Upper lobe of right lung (tissue), 1 donor: ENCODE results near the gene C19orf25. TPM values are rescaled to one million over a fixed set of nuclear protein-coding genes. Genes with fewer than 3 reads are reported as not detected.

ENCODE experiments used
- ATAC-seq: fragments of 200-7000 bp; cut with Tn5 transposase; one replicate; pipeline ENCODE4 v1.9.1; 2020; ENCODE audit warnings: mild to moderate bottlenecking, moderate library complexity
- DNase-seq: peaks from one replicate; pipeline ENCODE4 v3.0.0-alpha.2; 2020
- H3K27ac ChIP-seq: fragments of 200-600 bp; one replicate; pipeline ENCODE4 v1.8.0; 2022
- H3K27me3 ChIP-seq: fragments of 200-600 bp; one replicate; pipeline ENCODE4 v1.8.0; 2022; ENCODE audit warnings: mild to moderate bottlenecking
- H3K36me3 ChIP-seq: fragments of 200-600 bp; one replicate; pipeline ENCODE4 v1.8.0; 2022
- H3K4me1 ChIP-seq: fragments of 200-600 bp; one replicate; pipeline ENCODE4 v1.8.0; 2022
- H3K4me3 ChIP-seq: fragments of 200-600 bp; one replicate; pipeline ENCODE4 v1.8.0; 2022; ENCODE audit warnings: mild to moderate bottlenecking
- H3K9me3 ChIP-seq: fragments of 200-600 bp; one replicate; pipeline ENCODE4 v1.8.0; 2022
- intact Hi-C: fragments of 100-400 bp; cut with DNase I; formaldehyde crosslinking; loops from one replicate; pipeline ENCODE4 v1.11.0; 2022
- total RNA-seq: library from RNA; stranded (reverse); fragmentation: NEBNext Ultra II Directional; extraction: Animal tissue kit (Norgen Biotek cat#: 25700); gene quantifications from one replicate; pipeline ENCODE4 v1.2.1, GENCODE V29; 2021
- TF ChIP-seq, protein P1 (sequence below): fragments of 200-600 bp; IDR thresholded peaks from one replicate; pipeline ENCODE4 v1.8.0; 2022; ENCODE audit warnings: antibody characterized with exemption
- donor health status: DM: no; HTN: yes; CAD: no; lungs with severe emphysema.

C19orf25 gene
- total RNA-seq, 1 donor from 2014 or later: 26.3 TPM

GRCh38 chr19:1524972-1525325 lies 45.9 kb upstream of the C19orf25 start:
- Histone ChIP-seq H3K27me3 (peaks cover 55% of the 10 kb centered on the region), H3K4me3 (no peak overlapping the region), H3K27ac (no peak overlapping the region), H3K4me1 (no peaks in the 10 kb centered on the region), H3K9me3 (no peaks in the 10 kb centered on the region), H3K36me3 (no peaks in the 10 kb centered on the region)
- TF ChIP-seq, protein P1, sequence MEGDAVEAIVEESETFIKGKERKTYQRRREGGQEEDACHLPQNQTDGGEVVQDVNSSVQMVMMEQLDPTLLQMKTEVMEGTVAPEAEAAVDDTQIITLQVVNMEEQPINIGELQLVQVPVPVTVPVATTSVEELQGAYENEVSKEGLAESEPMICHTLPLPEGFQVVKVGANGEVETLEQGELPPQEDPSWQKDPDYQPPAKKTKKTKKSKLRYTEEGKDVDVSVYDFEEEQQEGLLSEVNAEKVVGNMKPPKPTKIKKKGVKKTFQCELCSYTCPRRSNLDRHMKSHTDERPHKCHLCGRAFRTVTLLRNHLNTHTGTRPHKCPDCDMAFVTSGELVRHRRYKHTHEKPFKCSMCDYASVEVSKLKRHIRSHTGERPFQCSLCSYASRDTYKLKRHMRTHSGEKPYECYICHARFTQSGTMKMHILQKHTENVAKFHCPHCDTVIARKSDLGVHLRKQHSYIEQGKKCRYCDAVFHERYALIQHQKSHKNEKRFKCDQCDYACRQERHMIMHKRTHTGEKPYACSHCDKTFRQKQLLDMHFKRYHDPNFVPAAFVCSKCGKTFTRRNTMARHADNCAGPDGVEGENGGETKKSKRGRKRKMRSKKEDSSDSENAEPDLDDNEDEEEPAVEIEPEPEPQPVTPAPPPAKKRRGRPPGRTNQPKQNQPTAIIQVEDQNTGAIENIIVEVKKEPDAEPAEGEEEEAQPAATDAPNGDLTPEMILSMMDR: no peak
- intact Hi-C loops: no loop called here
- DNase-seq (no peak), ATAC-seq (no peak)

DNA sequence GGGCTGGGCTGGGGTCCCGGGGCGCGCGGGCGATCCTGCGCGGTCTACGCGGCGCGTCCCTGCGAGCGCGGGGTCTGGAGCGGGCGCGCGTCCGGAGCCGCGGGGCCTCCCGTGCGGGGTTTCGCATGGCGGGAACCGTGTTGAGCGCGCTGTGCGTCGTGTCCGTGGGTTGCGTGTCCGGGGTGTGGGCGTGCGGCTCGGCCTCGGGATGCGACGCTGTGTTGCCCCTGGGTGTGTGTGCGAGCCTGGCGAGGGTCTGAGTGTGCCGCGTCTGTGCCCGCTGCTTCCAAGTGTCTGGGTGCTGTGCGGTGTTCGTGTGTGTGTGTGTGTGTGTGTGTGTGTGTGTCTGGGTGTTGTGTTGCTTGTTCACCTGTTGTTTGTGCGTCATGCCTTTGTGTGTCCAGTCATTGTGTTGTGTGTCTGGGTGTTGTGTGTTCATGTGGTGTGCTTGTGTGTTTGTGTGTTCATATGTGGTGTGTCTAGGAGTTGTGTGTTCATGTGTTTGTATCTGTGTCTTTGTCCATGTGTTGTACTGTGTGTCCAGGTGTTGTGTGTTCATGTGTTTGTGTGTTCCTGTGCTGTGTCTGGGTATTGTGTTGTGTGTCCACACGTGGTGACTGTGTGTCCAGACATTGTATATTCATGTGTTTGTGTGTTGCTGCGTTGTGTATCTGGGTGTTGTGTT lies 45.4 kb upstream of the C19orf25 start:
- TF ChIP-seq, protein P1: no peak
- H3K36me3 ChIP-seq: no peaks in the 10 kb centered on the region
- H3K4me1 ChIP-seq: no peaks in the 10 kb centered on the region
- intact Hi-C loops: no loop called here
- H3K4me3 ChIP-seq: no peak overlapping the region
- DNase-seq (no peak), ATAC-seq (no peak)
- H3K27me3 ChIP-seq: peaks cover 53% of the 10 kb centered on the region
- no peaks in the 10 kb centered on the region for H3K9me3 ChIP-seq
- no peak overlapping the region for H3K27ac ChIP-seq

GRCh38 chr19:1523412-1524286 lies 44.6 kb upstream of the C19orf25 start, which contains the start of gene PLK5:
PLK5 (plus strand) TSS chr19:1524077; CDS start chr19:1526997, 2,920 bp downstream.
- TF ChIP-seq, protein P1: no peak
- Histone ChIP-seq H3K36me3 (no peaks in the 10 kb centered on the region), H3K27me3 (peaks cover 48% of the 10 kb centered on the region), H3K4me1 (no peaks in the 10 kb centered on the region), H3K9me3 (no peaks in the 10 kb centered on the region), H3K27ac (no peak within 1 kb of the TSS), H3K4me3 (no peak within 1 kb of the TSS)
- no peak for DNase-seq
- intact Hi-C loops: no loop called here
- no peak for ATAC-seq

- Histone ChIP-seq H3K27ac (no peak overlapping the region), H3K4me1 (no peaks in the 10 kb centered on the region), H3K27me3 (peaks cover 45% of the 10 kb centered on the region), H3K4me3 (no peak overlapping the region), H3K9me3 (no peaks in the 10 kb centered on the region), H3K36me3 (no peaks in the 10 kb centered on the region)
- intact Hi-C loops: no loop called here
- no peak for DNase-seq
- TF ChIP-seq, protein P1: no peak
- ATAC-seq: no peak
Observed at GRCh38 chr19:1522838-1523237, 43.8 kb upstream of the C19orf25 start.

DNA sequence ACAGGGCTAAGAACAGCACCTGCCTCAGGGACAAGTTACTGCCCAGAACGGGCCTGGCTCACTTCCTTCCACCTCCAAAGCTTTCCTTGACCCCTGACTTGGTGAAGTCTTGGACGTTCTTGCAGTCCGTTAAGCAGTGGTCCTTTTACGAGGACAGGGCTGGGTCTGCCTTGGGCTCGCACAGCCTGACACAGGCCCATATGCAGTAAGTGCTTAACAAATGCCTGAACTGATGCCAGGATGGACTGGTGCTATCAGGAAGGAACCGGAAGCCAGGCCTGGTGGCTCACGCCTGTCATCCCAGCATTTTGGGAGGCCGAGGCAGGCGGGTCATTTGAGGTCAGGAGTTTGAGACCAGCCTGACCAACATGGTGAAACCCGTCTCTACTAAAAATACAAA lies 43.0 kb upstream of the C19orf25 start:
- intact Hi-C loops: no loop called here
- no peak for DNase-seq

More for the DNA sequence above, 43.0 kb upstream of the C19orf25 start:
- Histone ChIP-seq H3K27me3 (peaks cover 38% of the 10 kb centered on the region), H3K9me3 (no peaks in the 10 kb centered on the region), H3K36me3 (no peaks in the 10 kb centered on the region), H3K4me1 (no peaks in the 10 kb centered on the region), H3K4me3 (no peak overlapping the region), H3K27ac (no peak overlapping the region)
- TF ChIP-seq, protein P1: no peak
- no peak for ATAC-seq
